GM21360 (cell line): Measurements from ENCODE around the gene SNX10.

ENCODE experiments used
- ATAC-seq: cut with Tn5 transposase; IDR thresholded peaks from one replicate; pipeline ENCODE4 v1.9.1; 2021; ENCODE audit warnings: mild to moderate bottlenecking, moderate library complexity; ENCODE audit not compliant: unreplicated experiment

SNX10 gene

DNA sequence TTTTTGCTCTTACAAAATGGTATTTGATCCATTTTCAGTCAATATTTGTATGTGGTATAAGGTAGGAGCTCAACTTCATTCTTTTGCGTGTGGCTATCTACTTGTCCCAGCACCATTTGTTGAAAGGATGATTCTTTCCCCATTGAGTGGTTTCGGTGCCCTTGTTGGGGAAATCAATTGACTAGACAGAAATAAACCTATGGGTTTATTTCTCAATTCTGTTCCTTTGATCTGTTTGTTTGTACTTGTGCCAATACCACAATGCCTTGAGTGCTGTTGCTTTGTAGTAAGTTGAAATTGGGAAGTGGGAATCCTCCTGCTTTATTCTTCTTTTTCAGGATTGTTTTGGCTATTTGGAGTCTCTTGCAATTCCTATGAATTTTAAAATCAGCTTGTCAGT, 41.0 kb downstream of the SNX10 start:
- no peak for ATAC-seq

- ATAC-seq = no peak
Observed at GRCh38 chr7:26334166-26334859, 42.7 kb downstream of the SNX10 start.

GRCh38 chr7:26337232-26337865, 45.7 kb downstream of the SNX10 start:
- no peak for ATAC-seq

DNA sequence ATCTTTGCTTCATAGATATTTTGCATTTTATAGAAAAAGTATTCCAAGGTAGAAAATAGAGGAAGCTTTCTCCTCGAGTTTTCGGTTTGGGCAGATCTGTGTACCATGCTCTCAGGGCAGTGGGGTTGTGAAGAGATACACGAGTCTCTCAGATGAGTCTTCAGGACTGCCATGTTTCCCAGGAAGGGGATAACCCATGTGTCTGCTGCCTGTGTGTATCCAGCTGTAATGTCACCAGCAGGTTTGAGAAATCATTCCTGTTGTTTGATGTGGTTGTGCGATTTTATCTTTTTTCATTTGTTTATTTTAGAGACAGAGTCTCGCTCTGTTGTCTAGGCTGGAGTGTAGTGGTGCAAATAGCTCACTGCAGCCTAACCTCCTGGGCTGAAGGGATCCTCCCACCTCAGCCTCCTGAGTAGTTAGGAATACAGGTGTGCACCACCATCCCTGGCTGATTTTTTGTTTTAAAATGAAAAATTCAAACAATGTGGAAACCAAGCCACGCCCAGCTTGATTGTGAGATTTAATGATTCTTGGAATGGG, 48.9 kb downstream of the SNX10 start:
- no peak for ATAC-seq

- ATAC-seq = no peak
Observed at GRCh38 chr7:26343320-26343832, 51.7 kb downstream of the SNX10 start.

DNA sequence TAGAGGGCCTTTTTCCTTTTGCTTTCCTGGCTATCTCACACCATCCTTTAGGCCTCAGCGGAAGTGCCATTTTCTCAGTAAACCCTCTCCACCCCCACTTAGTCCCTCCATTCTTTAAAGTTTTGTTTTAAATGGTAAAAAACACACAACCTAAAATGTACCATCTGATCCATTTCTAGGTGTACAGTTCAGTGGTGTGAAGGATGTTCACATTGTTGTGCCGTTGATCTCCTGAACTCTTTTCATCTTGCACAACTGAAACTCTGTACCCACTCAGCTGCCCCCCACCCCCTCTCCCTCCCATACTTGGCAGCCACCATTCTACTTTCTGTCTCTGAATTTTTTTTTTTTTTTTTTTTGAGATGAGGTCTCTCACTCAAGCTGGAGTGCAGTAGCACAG, 52.2 kb downstream of the SNX10 start:
- ATAC-seq = no peak

DNA sequence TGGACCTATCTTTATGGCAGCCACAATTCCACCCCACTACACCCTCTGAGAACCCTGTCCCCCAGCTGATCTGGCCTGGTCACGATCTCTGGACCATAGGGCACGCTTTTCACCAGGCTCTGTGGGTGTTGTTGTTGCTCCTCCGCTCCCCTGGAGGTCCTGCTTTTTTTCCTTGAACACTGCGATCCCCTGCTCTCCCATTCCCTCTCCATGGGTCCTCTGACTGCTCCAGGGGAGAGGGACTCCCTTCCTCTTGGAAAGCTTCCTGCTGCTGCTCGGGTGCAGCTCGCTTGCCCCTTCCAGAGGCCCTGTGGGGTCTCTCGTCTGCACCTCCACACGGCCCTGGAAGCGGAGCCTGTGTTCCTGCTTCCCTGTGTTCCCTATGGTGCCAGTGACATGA, 53.5 kb downstream of the SNX10 start:
- no peak for ATAC-seq

GRCh38 chr7:26345837-26346236, 54.2 kb downstream of the SNX10 start:
- ATAC-seq = no peak

GRCh38 chr7:26346611-26347203, 55.0 kb downstream of the SNX10 start:
- no peak for ATAC-seq

GRCh38 chr7:26348234-26348851, 56.7 kb downstream of the SNX10 start:
- no peak for ATAC-seq

GRCh38 chr7:26349005-26349915, 57.6 kb downstream of the SNX10 start:
- ATAC-seq = no peak

DNA sequence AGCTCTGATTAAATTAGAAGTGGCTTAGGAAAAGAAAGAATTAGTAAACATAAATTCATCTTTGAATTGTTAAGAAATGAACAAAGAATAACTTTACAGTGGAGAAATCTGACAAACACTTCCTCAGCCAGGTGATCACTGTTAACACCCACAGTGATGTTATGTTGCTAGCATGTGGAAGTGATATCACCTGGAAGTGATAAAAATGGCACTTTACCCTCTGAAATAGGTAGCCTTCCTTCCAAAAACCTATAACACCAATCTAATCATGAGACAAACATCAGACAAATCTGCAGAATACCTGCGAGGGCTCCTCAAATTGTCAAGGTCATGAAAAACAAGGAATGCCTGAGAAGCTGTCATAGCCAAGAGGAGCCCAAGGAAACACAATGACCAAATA, 59.5 kb downstream of the SNX10 start:
- ATAC-seq = no peak

GRCh38 chr7:26356229-26356628, 64.6 kb downstream of the SNX10 start:
- ATAC-seq = no peak

- no peak for ATAC-seq
Observed at GRCh38 chr7:26356929-26357798, 65.5 kb downstream of the SNX10 start.

DNA sequence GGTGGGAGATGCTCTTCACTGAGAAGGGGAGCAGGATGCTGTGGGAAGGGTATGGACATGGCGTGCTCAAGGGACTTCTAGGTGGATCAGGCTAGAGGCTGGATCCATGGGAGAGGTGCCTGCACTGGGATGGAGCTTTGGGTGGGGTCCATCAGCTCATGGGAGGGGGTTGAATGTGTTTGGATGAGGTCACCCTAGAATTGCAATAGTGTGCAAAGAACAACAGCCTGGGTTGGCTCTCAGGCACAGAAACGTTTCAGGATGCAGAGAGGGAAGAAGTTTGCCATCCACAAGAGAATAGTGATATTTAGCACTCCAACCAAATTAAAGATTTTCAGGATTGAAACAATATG, 66.1 kb downstream of the SNX10 start:
- no peak for ATAC-seq

DNA sequence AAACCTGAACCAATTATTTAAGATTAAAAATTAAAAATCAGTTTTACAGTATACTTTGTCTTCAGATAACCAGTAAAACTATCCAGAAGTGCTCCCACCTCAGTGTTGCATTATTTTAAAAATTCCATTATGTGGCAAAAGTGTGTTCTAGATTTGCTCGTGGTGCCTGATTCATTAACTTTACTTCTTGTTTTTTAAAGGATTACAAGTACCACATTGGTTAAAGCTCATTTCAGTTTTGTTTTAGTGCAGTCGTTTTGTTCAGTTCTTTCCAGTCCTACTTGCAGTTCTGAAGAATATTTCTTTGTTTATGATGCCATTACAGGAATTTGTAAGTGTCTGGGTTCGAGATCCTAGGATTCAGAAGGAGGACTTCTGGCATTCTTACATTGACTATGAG, 69.0 kb downstream of the SNX10 start:
- no peak for ATAC-seq

DNA sequence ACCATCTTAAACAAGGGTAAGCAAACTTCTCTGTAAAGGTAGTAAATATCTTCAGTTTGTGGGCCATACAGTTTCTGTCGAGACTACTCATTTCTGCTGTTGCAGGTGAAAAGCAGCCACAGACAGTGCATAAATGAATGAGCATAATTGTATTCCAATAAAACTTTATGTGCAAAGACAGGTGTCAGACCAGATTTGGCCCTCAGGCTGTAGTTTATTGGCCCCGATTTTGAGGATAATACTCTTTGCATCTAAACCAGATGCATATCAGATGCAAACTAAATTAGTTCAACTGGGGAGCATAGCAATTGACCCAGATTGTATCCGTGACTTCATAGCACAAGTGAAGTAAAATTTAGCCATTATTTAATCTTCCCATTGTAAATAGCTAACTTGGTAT, 70.0 kb downstream of the SNX10 start:
- ATAC-seq = no peak

DNA sequence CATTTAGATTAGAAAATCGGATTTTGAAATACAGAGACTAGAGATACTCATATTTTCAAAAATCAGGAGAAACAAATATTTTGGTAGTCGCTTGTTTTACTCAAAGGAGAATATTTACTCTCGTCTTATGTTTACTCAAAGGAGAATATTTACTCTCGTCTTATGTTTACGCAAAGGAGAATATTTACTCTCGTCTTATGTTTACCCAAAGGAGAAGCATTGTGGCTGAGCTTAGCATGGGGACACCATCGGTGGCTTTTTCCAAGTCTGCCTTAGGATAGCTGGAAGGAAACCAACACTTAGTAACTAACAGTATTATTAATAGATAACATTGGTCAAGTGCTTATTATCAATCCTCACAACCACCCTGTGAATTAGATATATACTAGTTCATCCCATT, 71.8 kb downstream of the SNX10 start:
- ATAC-seq = no peak

- ATAC-seq = peak; percentile 82
Observed at GRCh38 chr7:26365077-26365900, 73.6 kb downstream of the SNX10 start.
